Smooth muscle cell of the brain vasculature (primary cell): ENCODE data around the gene LTBP2.

Experiments
- DNase-seq: peaks from one replicate; pipeline ENCODE4 v3.0.0-alpha.2; 2012; ENCODE audit warnings: low read depth, low spot score

LTBP2 gene

GRCh38 chr14:74638066-74638465 is 26.0 kb upstream of the LTBP2 start:
- no peak for DNase-seq

GRCh38 chr14:74637178-74637550 is 25.1 kb upstream of the LTBP2 start:
- no peak for DNase-seq

- DNase-seq = no peak
Observed at GRCh38 chr14:74636424-74637177, 24.6 kb upstream of the LTBP2 start.

- no peak for DNase-seq
Observed at GRCh38 chr14:74635847-74636246, 23.8 kb upstream of the LTBP2 start.

GRCh38 chr14:74634964-74635363 is 22.9 kb upstream of the LTBP2 start:
- no peak for DNase-seq

- no peak for DNase-seq
Observed at GRCh38 chr14:74634481-74634880, 22.4 kb upstream of the LTBP2 start.

- DNase-seq = no peak
Observed at GRCh38 chr14:74630881-74631690, 19.0 kb upstream of the LTBP2 start.

- no peak for DNase-seq
Observed at GRCh38 chr14:74628418-74628817, 16.4 kb upstream of the LTBP2 start.

- DNase-seq = no peak
Observed at GRCh38 chr14:74627076-74627475, 15.0 kb upstream of the LTBP2 start.

- no peak for DNase-seq
Observed at GRCh38 chr14:74622257-74622656, 10.2 kb upstream of the LTBP2 start.

GRCh38 chr14:74621556-74621955 is 9.5 kb upstream of the LTBP2 start:
- DNase-seq = no peak

GRCh38 chr14:74620923-74621322 is 8.9 kb upstream of the LTBP2 start:
- DNase-seq = no peak

- no peak for DNase-seq
Observed at GRCh38 chr14:74620497-74620921, 8.5 kb upstream of the LTBP2 start.

GRCh38 chr14:74619672-74620131 is 7.7 kb upstream of the LTBP2 start:
- DNase-seq = no peak

GRCh38 chr14:74618078-74618952 is 6.3 kb upstream of the LTBP2 start:
- DNase-seq = no peak

- no peak for DNase-seq
Observed at GRCh38 chr14:74616996-74617700, 5.1 kb upstream of the LTBP2 start.

GRCh38 chr14:74616507-74616906 is 4.5 kb upstream of the LTBP2 start:
- DNase-seq = no peak

GRCh38 chr14:74615735-74616134 is 3.7 kb upstream of the LTBP2 start:
- DNase-seq = no peak

GRCh38 chr14:74614508-74615495 is 2.8 kb upstream of the LTBP2 start:
- no peak for DNase-seq
